DMS 273 treated with DMSO at 0.1 percent for 48 hours (cell line): ENCODE data around the gene RPL13.
"Not testable (repeated sequence)": the region's sequence is repeated elsewhere in the genome, so short reads cannot be mapped to it uniquely, and the experiment has no call there.

Experiments used
- DNase-seq: peaks from one replicate; lab custom pipeline; 2025; lab: John Stamatoyannopoulos, UW

Gene RPL13

DNA sequence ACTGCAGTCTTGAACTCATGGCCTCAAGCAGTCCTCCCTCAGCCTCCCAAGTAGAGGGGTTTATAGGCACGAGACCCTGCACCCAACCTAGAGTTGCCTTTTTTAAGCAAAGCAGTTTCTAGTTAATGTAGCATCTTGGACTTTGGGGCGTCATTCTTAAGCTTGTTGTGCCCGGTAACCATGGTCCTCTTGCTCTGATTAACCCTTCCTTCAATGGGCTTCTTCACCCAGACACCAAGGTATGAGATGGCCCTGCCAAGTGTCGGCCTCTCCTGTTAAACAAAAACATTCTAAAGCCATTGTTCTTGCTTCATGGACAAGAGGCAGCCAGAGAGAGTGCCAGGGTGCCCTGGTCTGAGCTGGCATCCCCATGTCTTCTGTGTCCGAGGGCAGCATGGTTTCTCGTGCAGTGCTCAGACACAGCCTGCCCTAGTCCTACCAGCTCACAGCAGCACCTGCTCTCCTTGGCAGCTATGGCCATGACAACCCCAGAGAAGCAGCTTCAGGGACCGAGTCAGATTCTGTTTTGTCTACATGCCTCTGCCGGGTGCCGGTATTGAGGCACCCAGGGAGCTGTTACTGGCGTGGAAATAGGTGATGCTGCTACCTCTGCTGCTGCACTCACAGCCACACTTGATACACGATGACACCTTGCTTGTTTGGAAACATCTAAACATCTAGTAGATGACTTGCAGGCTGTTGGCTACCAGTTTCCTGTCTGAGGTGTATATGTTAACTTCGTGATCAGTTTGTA lies 3.3 kb downstream of the RPL13 start:
- DNase-seq = no peak

DNA sequence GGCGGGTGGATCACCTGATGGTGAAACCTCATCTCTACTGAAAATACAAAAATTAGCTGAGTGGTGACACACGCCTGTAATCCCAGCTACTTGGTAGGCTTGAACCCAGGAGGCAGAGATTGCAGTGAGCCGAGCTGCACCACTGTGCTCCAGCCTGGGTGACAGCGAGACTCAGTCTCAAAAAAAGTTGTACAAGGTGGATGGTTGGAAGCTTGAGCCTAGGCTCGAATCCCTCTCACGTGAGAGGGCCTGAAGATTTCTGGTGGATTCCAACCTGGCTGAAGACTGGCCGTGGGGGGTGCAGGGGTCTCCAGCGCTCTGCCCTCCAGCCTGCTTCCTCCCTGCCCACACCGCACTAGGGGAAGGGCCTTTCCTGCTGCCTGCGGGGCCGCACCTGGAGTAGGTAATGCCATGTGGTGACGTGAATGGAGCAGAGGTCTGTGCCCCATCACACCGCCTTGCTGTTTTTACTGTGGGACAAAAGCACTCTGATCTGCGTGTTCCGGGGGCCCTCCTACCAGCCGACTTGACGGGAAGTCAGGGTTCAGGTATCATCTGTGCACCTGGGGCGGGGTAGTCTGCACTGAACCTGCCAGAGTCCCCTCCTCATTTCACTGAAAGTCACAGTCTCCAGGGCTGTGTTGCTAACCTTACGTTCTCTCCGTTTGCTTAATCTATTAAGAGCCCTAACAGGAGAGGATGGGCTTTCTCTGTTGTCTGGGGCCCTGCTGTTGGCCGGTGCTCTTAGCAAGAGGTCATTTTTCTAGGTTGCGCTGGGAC lies 4.2 kb downstream of the RPL13 start:
- peak; percentile 76 for DNase-seq

DNA sequence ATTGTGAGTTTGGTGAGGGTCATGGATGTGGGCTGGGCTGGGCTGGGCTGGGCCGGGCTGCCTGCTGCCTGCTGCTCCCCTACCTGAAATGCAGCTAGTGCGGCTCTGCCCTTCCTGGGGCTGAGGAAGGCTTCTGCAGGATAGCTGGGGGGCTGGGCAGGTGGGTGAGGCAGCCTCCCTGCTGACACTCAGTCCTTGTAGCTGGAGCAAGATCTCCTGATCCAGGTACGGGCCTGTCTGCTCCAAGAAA lies 4.7 kb downstream of the RPL13 start:
- no peak for DNase-seq

DNA sequence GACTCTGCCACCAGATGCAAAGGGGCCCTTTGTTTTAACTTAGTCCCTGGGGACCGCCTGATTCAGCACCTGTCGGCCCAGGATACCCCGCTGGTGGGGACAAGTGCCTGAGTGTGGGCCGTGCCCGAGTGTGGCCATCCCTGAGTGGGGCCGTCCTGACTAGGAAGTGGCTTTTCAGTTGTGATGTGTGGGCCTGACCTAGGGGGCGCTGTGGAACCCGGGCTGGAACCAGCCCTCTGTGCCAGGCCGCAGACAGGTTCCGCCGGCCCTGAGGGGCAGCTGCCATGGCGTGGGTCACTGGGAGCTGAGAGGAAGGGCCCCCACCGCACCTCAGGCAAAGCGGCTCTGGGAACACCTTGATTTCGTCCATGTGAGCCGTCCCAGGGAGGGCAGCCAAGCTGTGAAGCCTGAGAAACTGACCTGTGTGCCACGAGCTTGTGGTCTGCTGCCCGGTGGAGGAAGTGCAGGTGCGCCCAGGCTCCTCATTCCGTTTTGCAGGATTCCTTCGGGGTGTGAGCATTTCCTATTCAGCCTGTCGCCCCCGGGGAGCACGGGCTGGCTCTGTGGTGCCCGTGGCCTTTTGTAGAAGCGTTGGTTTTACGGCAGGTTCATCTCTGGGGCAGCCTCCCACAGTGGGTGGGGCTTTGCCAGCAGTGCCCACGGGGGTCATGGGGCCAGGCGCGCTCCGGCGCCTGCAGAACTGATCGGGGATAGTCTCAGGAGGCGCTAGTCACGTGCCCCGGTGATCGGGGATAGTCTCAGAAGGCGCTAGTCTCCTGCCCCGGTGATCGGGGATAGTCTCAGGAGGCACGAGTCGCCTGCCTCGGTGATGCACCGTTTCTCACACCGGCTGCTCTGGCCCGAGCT lies 5.3 kb downstream of the RPL13 start:
- peak; percentile 78 for DNase-seq

DNA sequence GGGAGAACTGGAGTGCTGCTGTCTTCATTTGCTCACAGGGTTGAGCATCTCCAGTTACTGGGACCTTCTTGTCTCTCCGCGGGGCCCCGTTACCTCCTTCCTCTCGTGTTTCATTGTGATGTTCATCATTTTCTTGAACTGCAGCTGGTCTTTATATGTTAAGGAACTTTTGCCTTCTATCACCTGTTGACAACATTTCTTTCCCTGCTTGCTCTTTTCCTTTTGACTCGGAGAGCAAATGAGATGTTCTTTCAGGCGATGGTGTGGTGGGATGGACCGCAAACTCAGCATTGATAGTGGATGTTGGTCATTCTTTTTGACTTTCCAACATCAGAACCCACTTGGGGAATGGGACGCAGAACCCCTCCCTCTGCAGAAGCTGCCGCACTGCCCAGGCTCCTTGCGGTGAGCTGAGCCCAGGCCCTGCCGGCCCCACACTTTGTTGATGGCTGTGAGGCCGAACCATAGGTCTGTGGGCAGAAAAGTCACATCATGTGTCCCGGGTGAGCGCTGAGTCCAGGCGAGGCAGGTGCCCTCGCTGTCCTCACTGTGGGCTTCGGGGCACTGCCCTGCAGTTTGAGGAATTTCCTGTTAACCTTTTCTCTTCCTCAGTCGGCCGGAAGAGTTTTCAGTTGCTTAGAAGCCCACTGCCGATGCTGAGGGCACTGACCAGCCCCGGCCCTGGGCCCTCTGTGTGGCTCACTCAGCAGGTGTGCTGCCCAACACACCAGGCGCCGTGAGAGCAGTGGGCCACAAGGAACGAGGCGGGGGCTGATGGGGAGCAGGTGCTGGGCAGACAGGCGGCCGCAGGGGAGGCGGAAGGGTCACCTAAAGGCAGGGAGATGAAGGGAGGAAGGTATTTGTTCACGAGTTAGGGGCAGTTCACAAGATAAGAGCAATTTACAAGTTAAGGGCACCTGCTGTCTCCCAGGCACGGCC lies 7.4 kb downstream of the RPL13 start:
- DNase-seq = no peak

DNA sequence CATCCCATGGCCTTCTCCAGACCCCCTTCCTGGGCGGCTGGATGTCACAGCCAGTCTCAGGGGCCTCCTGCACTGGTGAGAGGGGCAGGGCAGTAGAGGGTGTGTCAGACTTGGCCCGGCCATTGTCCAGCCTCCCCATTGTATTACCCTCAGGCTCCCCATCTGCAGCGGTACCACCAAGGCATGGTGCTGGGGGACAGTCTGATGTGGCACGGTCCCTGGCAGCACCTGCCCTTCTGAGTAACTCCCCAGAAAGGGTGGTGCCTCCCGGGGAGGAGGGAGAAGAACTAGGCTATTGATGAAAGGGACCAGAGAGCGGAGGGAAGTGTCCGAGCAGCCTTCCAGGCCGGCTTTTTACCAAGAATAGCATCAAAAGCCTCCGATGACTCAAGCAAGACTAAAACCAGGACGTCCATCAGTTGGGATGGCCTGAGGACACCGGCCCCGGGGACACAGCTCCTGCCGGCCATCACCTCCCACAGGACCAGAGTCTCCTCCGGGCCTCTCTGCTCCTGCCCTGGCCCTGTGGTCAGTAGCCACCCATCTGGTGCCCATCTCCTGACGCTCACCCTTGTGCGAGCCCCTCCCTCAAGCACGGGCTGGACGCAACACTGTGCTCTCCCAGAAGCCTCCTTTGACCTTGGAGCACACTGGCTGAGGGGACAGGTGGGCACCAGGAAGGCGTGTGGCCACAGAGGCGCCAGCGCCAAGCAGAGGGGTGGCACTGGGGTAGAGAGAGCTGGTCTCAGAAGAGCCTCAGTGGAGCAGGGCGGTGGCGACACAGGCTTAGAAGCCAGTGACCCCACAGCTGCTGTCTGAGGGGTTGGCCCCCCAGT lies 9.2 kb downstream of the RPL13 start:
- no peak for DNase-seq

DNA sequence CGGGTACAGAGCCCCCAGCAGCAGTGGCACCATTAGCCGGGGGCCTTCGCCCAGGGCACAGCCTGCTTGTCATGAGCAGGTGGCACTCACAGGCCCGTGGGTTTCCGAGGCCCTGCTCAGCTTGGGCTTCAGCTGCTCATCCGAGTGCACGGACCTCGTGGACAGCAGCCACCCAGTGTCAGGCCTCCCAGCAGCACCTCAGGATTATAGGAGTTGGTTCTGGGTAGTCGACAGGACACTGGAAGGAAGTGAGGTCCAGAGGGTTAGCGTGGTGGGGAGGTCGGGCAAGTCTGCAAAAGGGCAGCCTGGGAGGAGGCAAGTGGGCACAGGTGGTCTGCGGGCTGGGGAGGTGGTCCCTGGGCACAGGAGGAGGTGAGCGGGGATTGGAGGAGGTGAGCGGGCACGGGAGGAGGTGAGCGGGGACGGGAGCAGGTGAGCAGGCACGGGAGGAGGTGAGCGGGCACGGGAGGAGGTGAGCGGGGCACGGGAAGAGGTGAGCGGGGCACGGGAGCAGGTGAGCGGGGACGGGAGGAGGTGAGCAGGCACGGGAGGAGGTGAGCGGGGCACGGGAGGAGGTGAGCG lies 10.0 kb downstream of the RPL13 start:
- no peak for DNase-seq

DNA sequence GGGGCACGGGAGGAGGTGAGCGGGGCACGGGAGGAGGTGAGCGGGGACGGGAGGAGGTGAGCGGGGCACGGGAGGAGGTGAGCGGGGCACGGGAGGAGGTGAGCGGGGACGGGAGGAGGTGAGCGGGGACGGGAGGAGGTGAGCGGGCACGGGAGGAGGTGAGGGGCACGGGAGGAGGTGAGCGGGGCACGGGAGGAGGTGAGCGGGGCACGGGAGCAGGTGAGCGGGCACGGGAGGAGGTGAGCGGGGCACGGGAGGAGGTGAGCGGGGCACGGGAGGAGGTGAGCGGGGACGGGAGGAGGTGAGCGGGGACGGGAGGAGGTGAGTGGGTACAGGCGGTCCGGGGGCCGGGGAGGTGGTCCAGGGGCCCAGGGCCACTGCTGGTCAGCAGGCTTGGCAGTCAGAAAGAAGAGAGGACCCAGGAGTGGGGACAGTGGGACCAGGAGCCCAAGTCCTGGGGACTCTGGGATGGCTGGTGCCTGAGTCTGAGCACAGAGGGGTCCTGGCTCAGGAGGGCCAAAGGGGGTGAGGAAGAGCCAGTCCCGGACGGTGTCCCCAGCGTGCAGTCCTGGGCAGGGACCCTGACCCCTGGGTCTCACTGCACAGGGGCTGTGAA lies 10.6 kb downstream of the RPL13 start:
- DNase-seq = not testable (repeated sequence)

DNA sequence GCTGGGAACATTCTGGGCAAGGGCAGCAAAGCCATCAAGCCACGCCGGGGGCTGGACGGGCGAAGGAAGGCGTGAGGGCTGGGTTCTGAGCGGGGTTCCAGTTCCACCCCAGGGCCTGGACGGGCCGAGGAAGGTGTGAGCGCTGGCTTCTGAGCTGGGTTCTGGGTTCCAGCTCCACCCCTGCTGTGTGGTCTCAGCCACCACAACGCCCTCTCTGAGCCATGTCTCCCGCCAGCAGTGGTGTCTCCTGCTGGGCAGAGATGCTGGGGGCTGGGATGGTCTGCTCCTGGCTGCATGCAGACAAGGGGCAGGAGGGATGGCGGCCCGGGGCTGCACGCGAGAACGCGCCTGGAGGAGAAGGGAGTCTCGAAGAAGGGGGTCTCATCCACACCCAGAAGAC lies 11.2 kb downstream of the RPL13 start:
- DNase-seq = no peak

DNA sequence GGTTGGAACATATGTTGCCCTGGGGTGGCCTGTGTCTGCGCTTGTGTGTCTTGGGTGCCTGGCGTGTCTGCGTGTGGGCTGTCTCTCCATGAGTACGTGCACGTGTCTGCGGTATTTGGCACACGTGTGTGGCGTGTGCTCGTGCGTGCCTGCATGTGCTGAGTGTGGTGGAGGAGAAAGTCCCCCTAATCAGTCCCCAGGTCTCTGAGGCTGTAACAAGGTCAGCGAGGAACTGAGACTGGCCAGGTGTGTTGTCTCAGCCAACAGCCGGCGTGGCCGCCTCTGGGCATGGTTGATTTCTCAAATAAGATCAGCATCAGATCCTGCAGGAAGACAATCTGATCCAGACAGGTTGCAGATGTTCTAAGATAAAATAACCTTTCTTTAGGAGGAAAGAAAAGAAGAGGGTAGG lies 11.6 kb downstream of the RPL13 start:
- no peak for DNase-seq

DNA sequence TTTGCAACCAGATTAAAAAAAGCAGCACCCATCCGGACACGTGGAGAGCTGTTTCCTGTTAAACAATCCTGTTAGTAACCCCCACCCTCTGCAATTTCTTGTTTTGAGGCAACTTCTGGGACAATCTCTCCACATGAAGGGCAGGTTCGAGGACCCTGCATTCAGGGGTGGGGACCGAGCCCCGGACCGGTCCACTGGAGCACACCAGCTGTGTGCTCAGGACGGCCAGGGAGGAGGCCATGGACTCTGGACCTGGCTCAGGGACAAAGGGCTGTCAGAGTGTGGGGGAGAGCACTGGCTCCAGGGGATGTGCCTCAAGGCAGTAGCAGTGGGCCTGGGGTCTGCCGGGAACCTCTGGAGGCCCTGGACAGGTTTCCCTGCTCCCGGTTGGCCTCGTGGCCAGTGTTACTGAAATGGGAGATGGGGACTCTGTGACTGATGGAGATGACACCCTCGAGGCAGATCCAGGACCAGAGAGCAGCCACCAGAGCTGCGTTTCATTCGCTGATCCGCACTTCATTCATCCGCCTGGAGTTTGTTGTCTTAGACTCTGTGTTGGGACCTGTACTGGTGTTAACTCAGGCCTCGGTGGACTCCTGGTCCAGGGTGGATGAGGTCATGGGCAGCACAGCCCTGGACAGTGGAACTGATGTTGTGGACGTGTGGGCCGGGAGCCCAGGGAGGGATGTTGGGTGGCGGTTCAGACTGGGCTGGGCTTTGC lies 12.2 kb downstream of the RPL13 start:
- DNase-seq = no peak

DNA sequence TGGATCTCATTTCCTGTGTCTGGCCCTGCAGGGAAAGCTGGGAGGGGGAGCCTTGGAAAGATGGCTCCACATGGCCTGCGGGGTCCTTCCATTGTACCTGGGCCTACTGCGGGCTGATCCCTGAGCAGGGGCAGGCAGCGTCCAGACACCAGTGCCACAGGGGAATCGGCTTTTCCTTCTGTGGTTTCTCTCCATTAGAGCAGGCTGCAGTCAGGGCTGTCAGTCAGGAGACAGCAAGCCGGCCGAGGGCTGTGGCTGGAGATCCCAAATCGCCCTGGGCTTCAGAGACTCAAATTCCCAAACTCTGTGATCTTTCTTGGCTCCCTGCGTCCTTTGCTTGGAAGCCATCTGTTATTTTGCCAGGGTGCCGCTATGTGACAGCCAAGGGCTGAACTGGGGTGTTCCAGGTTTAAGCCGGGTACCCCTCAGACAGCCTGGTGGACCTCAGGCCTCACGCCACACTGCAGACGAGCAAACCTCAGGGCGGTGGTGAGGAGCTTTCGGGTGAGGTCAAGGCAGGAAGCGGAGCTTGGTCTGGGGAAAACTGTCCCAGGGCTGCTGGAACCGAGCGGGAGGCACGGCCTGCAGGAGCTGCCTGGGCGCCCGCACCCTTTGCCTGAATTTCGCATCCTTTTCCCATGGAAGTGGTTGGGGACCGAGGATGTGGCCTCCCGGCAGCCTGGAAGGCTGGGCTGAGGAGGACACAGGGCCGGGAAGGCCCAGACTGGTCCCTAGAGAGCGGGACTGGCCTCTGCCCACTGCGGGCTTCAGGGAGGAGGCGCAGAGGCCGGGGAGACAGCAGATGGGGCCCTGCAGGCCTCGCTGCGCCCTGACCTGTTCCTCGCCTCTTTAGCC lies 13.6 kb downstream of the RPL13 start:
- DNase-seq = no peak

DNA sequence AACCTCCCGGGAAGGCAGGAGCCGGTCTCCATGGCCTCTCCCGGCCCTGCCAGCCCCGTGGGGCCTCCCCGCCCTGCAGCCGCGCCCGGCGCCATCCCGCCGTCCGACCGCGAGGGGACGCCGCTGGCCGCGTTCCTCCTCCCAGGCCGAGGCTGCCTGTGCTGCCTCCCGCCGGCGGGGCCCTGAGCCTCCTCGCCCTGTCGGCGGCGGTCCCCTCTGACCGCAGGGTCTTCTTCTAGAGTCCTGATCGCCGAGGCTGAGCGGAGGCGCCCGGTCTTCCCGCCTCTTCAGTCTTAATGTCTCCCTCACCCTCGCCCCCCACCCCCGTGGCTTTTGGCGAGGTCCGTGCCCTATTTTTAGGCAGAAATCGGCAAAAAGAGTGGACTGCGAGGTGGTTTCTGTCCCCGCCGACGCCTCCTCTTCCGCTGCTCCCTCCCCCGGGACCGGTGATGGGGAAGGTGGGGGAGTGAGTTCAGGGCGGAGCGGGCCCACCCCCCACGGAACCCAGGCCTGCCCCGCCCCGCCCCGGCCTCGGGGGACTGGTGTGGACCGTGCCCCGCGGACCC lies 14.3 kb downstream of the RPL13 start:
- DNase-seq = peak; percentile 26

DNA sequence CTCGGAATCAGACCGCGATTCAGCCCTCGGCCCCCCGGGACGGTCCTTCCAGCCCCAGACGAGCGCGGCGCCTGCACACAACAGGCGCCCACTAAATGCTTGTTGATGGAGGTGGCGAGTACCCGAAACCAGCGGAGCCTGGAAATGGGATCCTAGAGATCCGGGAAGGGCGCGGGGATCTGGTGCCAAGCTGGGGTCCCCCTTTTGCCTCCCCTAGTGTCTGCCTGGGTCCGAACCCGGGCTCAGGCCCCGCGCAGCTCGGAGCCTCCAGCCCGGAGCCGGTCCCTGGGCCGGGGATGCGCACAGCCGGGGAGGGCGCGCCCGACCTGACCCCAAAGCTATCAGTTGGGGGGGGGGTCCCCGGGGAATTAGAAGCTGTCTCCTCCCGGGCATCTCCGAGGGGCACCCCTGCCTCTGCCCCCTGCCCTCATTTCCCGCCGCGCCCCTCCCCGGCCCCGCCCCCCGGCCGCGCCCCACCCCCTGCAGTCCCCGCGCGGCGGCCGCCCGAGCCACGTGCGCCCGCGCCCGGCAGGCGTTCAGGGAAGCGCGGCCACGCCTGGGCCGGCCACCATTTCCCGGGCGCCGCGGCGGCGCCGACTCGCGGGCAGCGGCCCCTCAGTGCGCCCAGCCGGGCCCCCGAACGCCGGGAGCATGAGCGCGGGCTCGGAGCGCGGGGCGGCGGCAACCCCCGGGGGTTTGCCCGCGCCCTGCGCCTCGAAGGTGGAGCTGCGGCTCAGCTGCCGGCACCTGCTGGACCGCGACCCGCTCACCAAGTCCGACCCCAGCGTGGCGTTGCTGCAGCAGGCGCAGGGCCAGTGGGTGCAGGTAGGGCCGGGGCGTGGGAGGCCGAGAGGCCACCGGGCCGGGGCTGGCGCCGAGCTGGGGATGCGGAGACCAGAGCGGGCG lies 15.0 kb downstream of the RPL13 start, which contains the start of gene CPNE7:
CPNE7 (plus strand) TSS at position 512 of the 906 bp plus-strand sequence; CDS start at position 652, 140 bp downstream.
- DNase-seq = no peak

DNA sequence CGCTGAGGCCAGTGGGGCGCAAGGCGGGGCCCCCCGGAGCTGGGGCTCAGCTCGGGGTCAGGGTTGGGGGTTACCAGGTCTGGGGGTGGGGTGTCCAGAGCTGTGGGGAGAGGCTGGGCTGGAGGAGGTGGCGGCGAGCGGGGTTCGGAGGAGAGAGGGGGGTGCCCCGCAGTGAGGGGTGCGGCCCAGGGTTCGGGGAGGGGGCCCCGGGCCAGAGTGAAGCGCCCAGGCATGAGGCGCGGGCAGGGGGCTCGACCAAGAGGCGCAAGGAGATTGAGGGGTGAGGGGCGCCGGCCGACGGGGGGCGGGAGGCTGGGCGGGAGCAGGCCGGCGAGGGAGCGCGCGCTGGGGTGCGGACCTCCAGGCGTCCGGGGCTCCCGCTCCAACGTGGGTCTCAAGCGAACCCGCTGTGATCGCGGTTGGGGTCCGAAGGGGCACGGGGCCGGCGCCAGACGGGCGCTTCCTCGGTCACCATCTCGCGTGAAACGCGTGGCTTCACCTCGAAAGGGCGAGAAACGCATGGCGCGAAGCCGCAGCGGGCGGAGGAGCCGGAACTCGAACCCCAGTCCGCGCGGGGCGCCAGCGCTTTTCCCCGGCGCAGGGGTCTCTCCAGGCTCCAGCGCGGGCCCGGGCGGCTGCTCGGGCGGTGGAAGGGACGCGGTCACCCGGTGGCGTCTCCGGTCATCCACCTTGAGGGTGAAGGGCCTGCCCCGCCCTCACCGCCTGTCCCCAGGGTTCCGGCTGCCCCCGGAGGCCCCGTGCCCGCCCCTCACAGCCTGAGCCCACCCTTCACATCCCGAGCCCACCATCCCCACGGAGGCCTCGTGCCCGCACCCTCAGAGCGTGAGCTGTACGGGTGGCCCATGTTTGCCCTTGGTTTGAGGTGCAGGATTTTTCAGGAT lies 15.9 kb downstream of the RPL13 start:
- no peak for DNase-seq
